Vagina (tissue), 2 donors: Measurements from ENCODE around the gene DDX21.

ENCODE experiments used
- POLR2A ChIP-seq, 2 donors: fragments of 450-650 bp; IDR thresholded peaks; one replicate each; pipeline ENCODE4 v1.6.1; 2017; ENCODE audit warnings: antibody characterized with exemption in 2 of 2, mild to moderate bottlenecking in 2 of 2, moderate library complexity in 2 of 2
- TF ChIP-seq, protein P1 (sequence below), 3 experiments: fragments of 450-650 bp in 2 of 3; fragments of 200-600 bp in 1 of 3; sonication (generic) in 1 of 3; IDR thresholded peaks; one replicate each; pipeline ENCODE4 v1.5.1; 2017 to 2019; ENCODE audit warnings: antibody characterized with exemption in 3 of 3, mild to moderate bottlenecking in 2 of 3, moderate library complexity in 2 of 3

DNA sequence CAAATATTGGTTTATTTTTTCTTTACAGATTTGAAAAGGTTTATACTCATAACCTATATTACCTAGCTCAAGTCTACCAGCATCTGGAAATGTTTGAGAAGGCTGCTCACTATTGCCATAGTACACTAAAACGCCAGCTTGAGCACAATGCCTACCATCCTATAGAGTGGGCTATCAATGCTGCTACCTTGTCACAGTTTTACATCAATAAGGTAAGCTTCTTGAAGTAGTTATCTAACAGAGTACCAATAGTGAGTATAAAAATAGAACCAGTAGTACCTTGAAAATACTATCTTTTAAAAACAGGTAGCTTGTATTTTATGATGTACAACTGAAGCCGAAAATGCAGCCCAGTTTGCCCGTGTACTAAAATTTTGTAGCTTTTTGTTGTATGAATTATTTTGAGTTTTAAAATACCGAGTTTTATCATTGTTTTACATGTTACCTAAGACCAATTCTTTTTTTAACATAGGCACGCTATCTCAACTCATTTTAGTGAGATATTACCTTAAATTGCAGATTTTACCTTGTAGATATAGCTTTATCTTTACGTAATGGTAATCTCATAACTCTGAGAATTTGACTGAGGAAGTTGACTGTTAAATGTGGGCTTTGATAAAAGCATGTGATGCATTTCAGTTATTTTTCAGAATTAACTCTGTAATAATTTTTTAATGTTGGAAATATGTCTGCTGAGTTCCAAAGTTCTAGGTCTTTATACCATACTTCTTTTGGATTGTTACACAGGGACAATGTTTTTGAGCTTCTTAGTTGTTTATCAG lies 49.9 kb downstream of the DDX21 start:
- no peak for TF ChIP-seq POLR2A (IDR thresholded peaks at IDR 0.05)
- TF ChIP-seq, protein P1, sequence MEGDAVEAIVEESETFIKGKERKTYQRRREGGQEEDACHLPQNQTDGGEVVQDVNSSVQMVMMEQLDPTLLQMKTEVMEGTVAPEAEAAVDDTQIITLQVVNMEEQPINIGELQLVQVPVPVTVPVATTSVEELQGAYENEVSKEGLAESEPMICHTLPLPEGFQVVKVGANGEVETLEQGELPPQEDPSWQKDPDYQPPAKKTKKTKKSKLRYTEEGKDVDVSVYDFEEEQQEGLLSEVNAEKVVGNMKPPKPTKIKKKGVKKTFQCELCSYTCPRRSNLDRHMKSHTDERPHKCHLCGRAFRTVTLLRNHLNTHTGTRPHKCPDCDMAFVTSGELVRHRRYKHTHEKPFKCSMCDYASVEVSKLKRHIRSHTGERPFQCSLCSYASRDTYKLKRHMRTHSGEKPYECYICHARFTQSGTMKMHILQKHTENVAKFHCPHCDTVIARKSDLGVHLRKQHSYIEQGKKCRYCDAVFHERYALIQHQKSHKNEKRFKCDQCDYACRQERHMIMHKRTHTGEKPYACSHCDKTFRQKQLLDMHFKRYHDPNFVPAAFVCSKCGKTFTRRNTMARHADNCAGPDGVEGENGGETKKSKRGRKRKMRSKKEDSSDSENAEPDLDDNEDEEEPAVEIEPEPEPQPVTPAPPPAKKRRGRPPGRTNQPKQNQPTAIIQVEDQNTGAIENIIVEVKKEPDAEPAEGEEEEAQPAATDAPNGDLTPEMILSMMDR (IDR thresholded peaks at IDR 0.05) = no peak
